T follicular helper cell (primary cell): Measurements from ENCODE around the gene KCNIP3.
"Not testable (repeated sequence)": the region's sequence is repeated elsewhere in the genome, so short reads cannot be mapped to it uniquely, and the experiment has no call there.

ENCODE experiments used
- DNase-seq: peaks from one replicate; pipeline ENCODE4 v3.0.0-alpha.2; 2020; ENCODE audit warnings: low read depth

The KCNIP3 gene

DNA sequence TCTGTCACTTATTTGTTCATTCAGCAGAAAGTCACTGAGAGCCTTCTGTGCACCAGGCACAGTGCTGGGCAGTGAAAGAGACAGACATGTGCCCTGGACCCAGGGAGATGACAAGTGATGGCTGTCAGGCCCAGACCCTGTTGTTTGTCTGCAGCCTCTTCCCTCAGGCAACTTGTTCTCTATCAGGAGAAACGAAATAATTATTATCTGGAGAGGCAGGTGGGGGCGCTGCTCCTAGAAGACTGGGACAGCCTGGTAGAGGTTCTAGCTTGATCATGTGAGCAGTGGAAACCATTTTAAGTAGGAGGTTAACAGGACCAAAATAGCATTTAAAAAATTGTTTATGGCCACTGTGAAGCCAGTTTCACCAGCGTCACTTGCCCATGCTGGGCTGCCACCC is 107.5 kb downstream of the KCNIP3 start:
- DNase-seq = not testable (repeated sequence)

GRCh38 chr2:95411239-95411638 is 114.1 kb downstream of the KCNIP3 start:
- DNase-seq = not testable (repeated sequence)

GRCh38 chr2:95414015-95414594 is 117.0 kb downstream of the KCNIP3 start:
- DNase-seq = peak; percentile 37

GRCh38 chr2:95415138-95415537 is 118.0 kb downstream of the KCNIP3 start:
- DNase-seq = not testable (repeated sequence)

GRCh38 chr2:95415561-95415960 is 118.4 kb downstream of the KCNIP3 start:
- not testable (repeated sequence) for DNase-seq

DNA sequence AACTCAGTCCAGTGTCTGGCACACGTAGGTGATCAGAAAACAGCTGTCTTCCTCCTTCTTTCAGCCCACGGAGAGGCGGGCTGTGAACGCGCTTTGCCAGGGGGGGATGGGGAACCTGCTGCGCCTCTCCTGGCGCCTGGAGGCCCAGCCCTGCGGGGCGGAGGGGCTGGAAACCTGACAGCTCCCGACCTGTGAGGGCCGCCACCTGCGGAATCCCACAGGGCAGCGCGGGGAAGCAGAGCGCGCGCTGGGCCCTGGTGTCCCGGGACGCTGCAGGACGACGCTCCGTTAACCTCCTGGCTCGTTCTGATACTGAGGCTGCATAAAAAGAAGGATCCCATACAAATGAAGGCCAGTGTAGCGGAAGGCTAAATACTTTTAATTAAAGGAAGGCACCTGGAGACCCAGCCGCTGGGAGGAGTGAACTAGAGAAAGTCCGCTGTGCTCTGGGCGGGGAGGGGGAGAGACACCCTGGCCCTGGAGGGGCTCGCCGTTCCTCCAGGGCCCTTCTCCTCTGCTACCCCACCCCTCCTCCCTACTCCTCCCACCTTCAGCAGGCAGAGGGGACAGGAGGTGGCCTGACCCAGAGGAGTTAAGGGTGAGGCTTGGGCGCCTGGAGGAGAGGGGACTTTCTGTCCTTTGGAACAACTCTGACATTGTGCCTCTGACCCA is 130.2 kb downstream of the KCNIP3 start:
- DNase-seq = not testable (repeated sequence)

GRCh38 chr2:95429748-95430467 is 132.8 kb downstream of the KCNIP3 start:
- DNase-seq = not testable (repeated sequence)

DNA sequence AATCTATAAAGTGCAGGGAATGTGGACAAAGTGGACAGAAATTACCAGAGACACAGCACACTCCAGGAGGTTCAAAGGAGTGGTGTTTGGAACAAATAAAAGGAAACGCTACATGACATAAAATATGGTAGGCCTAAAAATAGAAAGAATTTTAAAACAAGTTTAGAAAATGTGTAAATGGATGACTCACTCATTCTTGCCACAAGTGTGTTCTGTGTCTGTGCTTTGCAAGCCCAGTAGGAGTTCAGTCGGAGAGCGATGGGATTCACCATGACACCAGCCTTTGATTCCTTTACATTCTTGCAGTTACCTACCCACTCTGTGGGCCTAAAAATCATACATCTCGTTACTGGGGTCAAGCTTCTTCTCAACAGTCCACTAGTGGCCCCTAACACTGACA is 136.2 kb downstream of the KCNIP3 start:
- DNase-seq = not testable (repeated sequence)

DNA sequence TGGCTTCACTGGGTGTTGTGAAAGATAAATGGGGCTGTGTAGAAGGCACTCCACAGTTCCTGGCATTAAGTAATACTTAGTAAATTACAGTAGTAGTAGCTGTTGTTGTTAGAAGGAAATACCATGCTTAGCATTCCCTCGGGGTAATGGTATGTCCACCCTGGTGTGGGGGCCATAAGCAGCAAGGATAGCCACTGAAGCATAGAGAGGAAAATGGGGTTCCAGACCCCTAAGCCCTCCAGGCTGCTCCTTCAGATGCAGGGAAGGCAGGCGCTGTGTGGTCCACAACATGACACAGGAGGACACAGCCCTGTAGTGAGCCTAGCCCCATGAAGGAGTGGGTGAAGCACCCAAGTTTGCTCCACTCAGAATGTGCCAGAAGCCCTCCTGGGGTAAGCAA is 136.8 kb downstream of the KCNIP3 start:
- DNase-seq = not testable (repeated sequence)

GRCh38 chr2:95434507-95435076 is 137.4 kb downstream of the KCNIP3 start:
- not testable (repeated sequence) for DNase-seq

DNA sequence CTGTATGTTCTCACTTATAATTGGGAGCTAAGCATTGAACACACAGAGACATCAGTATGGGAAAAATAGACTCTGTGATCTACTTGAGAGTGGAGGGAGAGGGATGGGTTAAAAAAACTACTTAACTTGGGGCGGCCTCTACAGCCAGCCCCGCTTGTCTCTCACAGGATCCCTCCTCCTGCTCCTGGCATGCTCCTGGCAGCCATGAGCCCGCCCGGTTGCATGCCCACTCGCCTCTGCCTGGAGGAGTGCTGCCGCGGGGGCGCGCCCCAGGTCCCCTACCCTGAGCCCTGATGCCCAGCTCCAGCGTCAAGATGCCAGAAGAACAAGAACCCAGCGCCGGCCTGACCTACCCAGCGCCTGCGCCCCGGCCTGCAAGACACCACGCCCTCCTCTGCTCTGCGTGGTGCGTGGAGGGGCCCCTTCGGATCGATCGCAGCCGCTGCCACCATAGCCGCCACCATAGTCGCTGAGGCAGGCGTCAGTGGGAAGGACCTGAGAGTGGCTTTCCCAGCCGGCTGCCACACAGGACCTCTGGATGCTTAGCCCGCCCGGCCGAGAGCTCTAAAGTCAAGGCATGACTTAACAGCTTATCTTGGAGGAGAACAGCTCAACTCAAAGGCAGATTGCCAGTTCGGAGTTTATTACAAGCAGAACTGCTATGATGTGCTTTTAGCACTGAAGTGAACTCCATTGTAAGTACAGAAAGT is 138.2 kb downstream of the KCNIP3 start:
- not testable (repeated sequence) for DNase-seq
